GM18870 (cell line): ENCODE data around the gene MGAT5B.
"Not testable (repeated sequence)": the region's sequence is repeated elsewhere in the genome, so short reads cannot be mapped to it uniquely, and the experiment has no call there.

Source experiments
- ATAC-seq: cut with Tn5 transposase; IDR thresholded peaks from one replicate; pipeline ENCODE4 v1.9.1; 2021; ENCODE audit warnings: moderate library complexity; ENCODE audit not compliant: unreplicated experiment

MGAT5B gene

GRCh38 chr17:76847031-76847430, 21.2 kb upstream of the MGAT5B start:
- no peak for ATAC-seq

- ATAC-seq = no peak
Observed at GRCh38 chr17:76848670-76849069, 19.5 kb upstream of the MGAT5B start.

- not testable (repeated sequence) for ATAC-seq
Observed at GRCh38 chr17:76849160-76849559, 19.0 kb upstream of the MGAT5B start.

- ATAC-seq = no peak
Observed at GRCh38 chr17:76852843-76853242, 15.4 kb upstream of the MGAT5B start.

GRCh38 chr17:76855105-76855504, 13.1 kb upstream of the MGAT5B start:
- no peak for ATAC-seq

GRCh38 chr17:76862079-76862478, 6.1 kb upstream of the MGAT5B start:
- no peak for ATAC-seq

GRCh38 chr17:76862494-76862893, 5.7 kb upstream of the MGAT5B start:
- ATAC-seq = no peak

- no peak for ATAC-seq
Observed at GRCh38 chr17:76864024-76864423, 4.2 kb upstream of the MGAT5B start.

- no peak for ATAC-seq
Observed at GRCh38 chr17:76865174-76865573, 3.0 kb upstream of the MGAT5B start.

- ATAC-seq = no peak
Observed at GRCh38 chr17:76866203-76866602, 2.0 kb upstream of the MGAT5B start.

- no peak for ATAC-seq
Observed at GRCh38 chr17:76866774-76867577, 1.2 kb upstream of the MGAT5B start.

GRCh38 chr17:76867578-76868175, 527 bp upstream of the MGAT5B start:
- ATAC-seq = no peak

GRCh38 chr17:76868669-76869495, 678 bp downstream of the MGAT5B start:
- no peak for ATAC-seq

- ATAC-seq = no peak
Observed at GRCh38 chr17:76869496-76870376, 1.5 kb downstream of the MGAT5B start.

- no peak for ATAC-seq
Observed at GRCh38 chr17:76870377-76870714, 2.1 kb downstream of the MGAT5B start.

GRCh38 chr17:76871668-76872067, 3.5 kb downstream of the MGAT5B start:
- ATAC-seq = no peak

GRCh38 chr17:76872221-76872873, 4.1 kb downstream of the MGAT5B start:
- no peak for ATAC-seq

- ATAC-seq = no peak
Observed at GRCh38 chr17:76872874-76873221, 4.6 kb downstream of the MGAT5B start.

GRCh38 chr17:76873856-76874255, 5.7 kb downstream of the MGAT5B start:
- ATAC-seq = no peak

GRCh38 chr17:76877437-76877836, 9.2 kb downstream of the MGAT5B start:
- no peak for ATAC-seq
